GM12874 (cell line): ENCODE results near the gene CD38.

Experiments
- TF ChIP-seq, protein P1 (sequence below): IDR thresholded peaks from 2 replicates; pipeline ENCODE4 v1.5.1; 2011; ENCODE audit warnings: low read depth, mild to moderate bottlenecking, control low read depth, low read length, moderate library complexity; ENCODE audit not compliant: insufficient read depth

Gene CD38

DNA sequence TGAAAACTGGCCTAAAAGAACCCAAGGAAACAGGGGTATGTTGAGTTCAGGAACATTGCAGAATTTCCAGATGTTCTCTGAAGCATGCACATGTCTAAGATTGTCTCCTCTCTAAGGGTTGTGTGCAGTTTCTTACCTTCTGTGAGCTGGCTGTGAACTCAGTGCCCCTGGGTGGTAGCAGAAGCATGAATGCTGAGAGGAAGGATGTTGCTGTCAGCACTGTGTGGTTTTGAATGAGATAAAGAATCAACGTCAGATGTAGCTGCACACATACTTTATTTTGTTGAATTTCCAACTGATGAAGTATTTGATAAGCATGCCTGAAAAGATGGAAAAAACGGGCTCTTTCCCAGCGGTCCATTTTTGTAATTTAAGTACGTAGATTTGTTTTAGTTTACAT lies 23.8 kb upstream of the CD38 start:
- TF ChIP-seq, protein P1, sequence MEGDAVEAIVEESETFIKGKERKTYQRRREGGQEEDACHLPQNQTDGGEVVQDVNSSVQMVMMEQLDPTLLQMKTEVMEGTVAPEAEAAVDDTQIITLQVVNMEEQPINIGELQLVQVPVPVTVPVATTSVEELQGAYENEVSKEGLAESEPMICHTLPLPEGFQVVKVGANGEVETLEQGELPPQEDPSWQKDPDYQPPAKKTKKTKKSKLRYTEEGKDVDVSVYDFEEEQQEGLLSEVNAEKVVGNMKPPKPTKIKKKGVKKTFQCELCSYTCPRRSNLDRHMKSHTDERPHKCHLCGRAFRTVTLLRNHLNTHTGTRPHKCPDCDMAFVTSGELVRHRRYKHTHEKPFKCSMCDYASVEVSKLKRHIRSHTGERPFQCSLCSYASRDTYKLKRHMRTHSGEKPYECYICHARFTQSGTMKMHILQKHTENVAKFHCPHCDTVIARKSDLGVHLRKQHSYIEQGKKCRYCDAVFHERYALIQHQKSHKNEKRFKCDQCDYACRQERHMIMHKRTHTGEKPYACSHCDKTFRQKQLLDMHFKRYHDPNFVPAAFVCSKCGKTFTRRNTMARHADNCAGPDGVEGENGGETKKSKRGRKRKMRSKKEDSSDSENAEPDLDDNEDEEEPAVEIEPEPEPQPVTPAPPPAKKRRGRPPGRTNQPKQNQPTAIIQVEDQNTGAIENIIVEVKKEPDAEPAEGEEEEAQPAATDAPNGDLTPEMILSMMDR = no peak

DNA sequence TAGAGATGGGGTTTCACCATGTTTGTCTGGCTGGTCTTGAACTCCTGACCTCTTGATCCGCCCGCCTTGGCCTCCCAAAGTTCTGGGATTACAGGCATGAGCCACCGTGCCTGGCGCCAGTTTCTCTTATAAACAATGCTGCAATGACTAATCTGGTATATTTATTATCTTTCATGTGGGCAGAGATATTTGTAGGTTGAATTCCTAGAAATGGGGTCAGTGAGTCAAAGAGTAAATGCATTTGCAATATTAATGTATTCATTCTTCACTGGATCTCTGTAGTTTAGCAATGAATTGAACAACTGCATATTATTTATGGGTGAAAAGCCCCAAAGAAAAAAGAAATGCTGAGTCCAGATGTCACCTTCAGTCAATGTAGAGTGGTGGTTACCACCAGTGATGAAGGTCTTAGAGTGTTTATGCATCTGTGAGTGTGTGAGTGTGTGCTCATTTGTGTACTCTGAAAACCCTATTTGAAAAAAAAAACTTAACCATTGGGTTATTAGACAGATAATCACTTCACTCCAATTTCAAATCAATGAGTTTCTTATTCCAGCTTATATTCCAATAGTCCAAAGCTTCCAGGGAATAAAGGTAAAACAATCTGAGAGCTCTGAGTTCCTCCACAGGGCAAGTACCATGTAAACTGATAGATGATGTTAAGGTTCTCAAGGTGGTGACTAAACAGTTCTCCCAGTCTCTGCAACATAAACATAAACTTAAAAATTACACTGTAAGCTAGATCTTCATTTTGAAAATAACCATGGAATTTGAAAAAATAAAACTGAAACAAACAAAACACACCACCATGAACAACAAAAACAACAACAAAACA lies 22.6 kb upstream of the CD38 start:
- TF ChIP-seq, protein P1 = no peak

DNA sequence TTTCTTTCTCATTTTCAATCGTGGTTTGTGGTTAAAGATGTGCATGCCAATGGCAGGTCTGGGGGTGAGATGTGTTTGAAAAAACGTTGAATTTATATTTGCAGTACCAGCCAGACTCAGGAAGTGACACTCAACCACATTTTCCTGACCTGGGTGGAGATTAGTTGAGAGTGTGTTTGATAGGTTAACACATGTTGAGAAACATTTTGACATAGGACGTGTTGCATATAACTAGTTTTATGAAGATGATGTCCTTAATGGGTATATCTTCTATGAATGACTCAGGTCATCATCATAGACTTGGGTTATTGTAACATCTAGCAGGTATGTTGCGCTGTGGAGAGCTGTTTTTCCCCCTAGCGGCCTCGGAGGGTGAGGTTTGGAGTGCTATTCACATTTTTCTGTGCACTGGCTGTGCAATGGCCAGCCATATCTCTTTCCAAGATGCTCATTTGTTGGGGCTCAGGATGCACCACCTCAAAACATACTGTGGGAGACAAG lies 21.7 kb upstream of the CD38 start:
- TF ChIP-seq, protein P1 = peak; percentile 65

DNA sequence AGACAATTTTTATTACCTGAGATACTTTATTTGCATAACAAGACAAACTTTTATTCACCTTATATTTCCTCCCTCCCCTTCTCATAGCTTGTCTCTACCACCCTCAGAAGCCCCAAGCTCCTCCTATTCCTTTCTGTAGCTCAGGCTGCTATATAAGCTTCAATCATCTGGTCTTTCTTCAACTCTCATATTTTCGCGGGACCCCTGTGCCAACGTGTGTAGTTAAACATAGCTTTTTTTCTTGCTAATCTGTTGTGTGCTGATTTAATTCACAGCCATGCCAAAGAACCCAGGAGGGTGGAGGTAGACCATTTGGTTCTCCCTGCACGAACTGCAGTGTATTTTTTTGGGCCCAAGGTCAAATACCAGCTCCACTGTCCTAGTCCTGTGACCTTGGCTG lies 21.1 kb upstream of the CD38 start:
- TF ChIP-seq, protein P1 = no peak

DNA sequence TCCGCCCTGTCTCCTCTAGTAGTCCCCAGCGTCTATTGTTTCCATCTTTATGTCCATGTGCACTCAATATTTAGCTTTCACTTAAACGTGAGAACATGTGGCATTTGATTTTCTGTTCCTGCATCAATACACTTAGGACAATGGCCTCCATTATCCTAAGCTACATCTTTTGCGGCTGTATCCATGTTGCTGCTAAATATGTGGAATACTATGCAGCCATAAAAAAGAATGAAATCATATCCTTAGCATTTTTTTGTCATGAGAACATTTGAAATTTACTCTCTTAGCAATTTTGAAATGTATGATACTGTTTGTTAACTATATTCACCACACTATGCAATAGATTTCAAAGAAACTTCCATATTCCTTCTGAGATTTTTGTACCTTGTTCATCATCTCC lies 19.8 kb upstream of the CD38 start:
- TF ChIP-seq, protein P1 = no peak

DNA sequence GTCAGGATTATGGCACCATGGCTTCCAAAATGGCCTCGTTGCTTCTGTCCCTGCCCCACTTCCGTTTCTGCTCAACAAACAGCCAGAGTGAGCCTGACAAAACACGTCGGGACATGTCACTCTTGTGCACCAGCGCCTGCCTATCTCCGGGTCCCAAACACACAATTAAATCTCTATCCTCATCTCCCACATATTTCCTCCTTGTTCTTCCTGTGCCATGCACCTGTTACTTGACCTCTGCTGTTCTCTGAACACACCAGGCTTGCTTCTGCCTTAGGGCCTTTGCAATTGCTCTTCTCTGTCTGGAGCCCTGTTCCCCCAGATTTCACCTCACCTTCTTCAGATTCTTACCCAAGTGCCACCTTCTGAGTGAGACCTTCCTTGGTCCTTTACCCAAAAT lies 12.7 kb upstream of the CD38 start:
- TF ChIP-seq, protein P1 = no peak

DNA sequence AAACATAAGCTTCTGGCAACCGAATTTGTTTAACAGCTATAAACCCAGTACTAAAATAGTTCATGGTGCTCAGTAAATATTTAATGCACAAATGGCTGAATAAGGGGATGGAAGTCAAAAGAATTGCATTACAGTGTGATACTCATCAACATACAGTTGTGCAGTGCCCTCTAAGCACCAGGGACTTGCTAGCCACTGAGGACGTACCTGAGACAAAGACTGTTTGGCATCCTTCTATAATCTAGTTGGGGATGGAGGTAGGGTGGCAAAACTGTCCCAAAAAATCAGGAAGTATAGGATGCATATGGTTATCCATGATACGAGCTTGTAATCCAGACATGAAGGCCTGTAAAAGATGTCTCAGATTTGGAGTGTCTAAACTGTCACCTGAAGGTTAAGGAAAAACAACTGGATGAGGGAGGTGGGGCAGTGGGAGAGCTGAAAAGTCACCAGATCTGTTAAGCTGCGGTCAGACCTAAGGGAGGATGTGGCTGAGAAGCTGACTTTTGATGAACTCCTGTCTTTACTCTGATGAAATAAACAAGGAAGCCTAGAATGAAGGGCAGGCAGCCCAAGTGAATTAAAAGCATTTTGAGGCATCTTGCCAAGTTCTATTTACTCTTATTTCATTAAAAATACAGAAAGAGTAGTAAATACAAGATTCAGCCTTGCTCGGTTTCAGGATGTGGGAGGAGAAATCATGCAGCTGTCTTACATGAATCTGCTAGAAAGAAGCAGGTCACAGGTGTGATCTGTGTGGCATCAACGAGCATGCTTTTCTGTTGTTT lies 12.0 kb upstream of the CD38 start:
- TF ChIP-seq, protein P1 = no peak
